Measurements from ENCODE around the gene BAHCC1. TPM values are rescaled to one million over a fixed set of nuclear protein-coding genes. Genes with fewer than 3 reads are reported as not detected.

The BAHCC1 gene
- total RNA-seq, 1 experiment from 2014 or later: 11.6 TPM

- no peak for DNase-seq (ENCODE audit: low spot score)
Measured at GRCh38 chr17:81426393-81427172, 31.3 kb downstream of the BAHCC1 start.

- DNase-seq (ENCODE audit: low spot score): peak; percentile 48
Measured at GRCh38 chr17:81427173-81428120, 32.2 kb downstream of the BAHCC1 start.

- peak; percentile 39 for DNase-seq (ENCODE audit: low spot score)
Measured at GRCh38 chr17:81428121-81428515, 32.9 kb downstream of the BAHCC1 start.

DNA sequence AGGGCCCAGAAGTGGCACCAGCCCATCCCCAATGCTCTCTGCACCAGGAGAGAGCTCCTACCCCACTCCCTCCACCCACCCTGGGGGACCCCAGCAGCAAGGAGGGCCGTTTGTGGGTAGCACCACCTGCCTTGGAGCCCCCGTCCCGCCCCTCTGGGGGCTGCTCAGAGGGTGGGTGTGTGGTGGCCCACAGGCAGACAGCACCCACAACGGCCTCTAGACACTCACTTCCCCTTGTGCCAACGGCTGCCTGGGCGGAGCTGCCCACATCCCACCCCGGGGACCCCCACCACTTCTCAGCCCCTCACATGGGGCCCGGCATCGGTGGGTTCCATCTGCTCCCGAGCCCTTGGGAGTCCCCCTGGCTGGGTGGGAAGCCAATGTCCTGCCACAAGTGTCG lies 33.3 kb downstream of the BAHCC1 start:
- DNase-seq (ENCODE audit: low spot score): no peak

DNA sequence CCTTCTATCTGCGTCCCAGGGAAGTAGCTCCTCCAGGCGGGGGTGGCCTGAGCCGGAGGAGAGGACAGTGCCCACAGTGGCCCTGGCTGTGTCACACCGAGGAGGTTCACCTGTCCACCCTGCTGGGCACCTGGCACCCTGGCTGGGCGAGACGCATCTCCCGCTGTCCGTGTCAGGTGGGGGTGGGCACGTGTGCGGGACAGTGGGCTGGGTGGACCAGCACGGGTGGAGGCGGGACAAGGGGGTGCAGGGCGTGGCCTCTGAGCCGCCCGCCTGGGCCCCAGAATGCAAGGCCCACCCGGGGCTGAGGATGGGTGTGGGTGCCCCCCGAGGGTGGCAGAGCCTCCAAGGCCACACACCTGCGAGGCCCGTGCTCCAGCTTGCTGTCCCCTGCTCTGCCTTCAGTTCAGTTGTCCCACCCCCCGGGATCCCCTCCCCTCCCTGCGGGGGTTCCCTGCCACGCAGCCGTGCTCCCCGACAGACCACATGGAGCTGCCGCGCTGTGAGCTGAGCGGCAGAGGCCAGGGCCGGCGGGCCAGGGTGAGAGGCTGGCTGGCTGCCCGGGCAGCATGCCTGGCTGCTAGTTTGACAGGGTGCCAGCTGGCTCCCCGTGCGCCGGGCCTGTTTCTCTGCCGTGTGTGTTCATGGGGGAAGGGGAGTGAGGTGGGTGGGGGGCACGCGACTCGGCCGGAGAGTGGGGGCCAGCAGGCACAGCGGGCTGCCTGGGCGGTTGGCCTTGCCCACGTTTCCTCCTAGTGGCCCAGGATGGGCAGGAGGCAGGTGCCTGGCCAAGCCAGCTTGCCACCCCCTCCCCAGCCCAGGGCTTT lies 33.9 kb downstream of the BAHCC1 start:
- DNase-seq (ENCODE audit: low spot score): peak; percentile 74

DNA sequence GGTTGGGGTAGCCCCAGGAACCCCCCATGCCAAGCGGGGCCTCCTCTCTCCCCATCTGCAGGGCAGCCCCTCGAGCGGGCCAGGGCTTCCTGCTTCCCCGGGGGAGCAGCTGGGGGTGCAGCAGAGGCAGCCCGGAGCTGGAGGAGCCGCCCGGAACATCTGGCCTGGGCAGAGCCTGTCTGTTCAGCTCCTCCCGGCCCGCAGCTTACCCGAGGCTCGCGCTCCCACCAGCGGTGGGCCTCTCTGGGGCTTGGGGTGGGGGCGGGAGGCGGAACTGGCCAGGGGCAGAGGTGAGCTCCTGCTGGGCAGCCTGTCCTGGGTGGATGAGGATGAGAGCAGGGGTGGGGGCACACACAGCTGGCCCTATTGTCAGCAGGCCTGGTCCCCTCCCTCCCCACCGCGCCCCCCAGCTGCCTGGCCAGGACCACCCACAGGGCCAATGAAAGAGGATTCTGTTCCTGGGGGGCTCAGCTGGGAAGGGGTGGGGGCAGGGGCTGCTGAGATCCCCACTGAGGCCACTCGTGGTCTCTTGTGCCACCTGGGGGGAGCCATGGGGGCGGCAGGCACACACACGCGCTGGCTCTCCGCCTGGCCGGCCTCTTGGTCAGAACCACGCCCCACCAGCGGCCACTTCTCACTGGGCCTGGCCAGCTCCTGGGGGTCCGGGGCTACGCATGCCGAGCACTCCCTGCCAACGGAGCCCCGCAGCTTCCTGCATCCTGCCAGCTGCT lies 34.7 kb downstream of the BAHCC1 start:
- no peak for DNase-seq (ENCODE audit: low spot score)

- no peak for DNase-seq (ENCODE audit: low spot score)
Measured at GRCh38 chr17:81431545-81432482, 36.6 kb downstream of the BAHCC1 start.

DNA sequence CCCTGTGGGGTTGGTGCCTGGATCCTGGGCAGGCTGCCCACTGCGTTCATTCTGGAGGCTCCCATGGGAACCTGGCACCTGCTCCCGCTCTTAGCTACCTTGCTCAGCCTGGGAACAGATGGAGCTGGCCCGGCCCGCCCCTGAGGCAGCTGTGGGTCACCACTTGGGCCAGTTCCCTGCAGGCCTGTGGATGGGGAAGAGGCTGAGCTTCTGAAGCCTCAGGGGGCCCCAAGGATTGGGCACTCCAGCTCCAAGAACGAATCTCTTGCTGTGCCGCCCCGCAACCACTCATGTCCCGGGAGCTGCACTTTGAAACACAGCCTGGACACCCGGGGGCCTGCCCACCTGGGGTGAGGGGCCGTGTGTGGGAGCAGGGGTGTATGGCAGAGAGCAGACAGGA lies 37.7 kb downstream of the BAHCC1 start:
- DNase-seq (ENCODE audit: low spot score): peak; percentile 39

- DNase-seq (ENCODE audit: low spot score): no peak
Measured at GRCh38 chr17:81433656-81434055, 38.4 kb downstream of the BAHCC1 start.

- no peak for DNase-seq (ENCODE audit: low spot score)
Measured at GRCh38 chr17:81434072-81434471, 38.8 kb downstream of the BAHCC1 start.

DNA sequence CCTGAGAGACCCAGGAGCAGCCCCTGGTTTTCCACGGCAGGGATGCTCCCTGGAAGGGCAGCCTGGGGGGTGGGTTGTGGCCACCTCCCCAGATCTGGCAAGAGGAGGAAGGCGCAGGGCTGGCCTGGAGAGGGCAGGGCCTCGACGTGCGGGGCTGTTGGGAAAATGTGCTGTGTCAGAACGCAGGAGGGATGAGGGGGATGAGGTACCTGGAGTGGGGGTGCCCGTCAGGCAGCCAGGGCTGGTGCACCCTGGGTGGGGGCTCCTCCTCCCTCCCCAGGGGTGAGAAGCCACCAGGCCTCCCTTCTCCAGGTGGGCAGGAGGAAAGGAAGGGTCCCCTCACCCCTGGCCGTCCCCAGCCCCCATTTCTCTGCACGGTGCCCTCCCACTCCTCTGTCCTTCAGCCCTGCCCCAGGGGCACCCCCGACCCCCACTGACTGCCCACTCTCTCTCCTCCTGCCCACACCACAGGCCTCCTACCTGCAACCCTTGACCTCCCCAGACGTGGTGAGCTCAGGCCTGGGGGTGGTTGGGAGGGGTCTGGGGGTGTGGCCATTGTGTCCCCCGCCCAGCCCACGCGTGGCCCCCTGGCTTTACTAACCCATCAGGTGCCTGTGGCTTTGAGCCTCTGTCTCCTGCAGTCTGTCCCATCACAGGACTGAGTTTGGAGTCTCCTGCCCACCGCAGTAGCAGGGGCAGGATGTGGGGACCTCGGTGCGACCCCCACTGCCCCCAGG lies 39.6 kb downstream of the BAHCC1 start:
- DNase-seq (ENCODE audit: low spot score): no peak

- no peak for DNase-seq (ENCODE audit: low spot score)
Measured at GRCh38 chr17:81435652-81436293, 40.5 kb downstream of the BAHCC1 start.

- no peak for DNase-seq (ENCODE audit: low spot score)
Measured at GRCh38 chr17:81436294-81436849, 41.1 kb downstream of the BAHCC1 start.

- DNase-seq (ENCODE audit: low spot score): no peak
Measured at GRCh38 chr17:81437191-81437651, 42.0 kb downstream of the BAHCC1 start.

DNA sequence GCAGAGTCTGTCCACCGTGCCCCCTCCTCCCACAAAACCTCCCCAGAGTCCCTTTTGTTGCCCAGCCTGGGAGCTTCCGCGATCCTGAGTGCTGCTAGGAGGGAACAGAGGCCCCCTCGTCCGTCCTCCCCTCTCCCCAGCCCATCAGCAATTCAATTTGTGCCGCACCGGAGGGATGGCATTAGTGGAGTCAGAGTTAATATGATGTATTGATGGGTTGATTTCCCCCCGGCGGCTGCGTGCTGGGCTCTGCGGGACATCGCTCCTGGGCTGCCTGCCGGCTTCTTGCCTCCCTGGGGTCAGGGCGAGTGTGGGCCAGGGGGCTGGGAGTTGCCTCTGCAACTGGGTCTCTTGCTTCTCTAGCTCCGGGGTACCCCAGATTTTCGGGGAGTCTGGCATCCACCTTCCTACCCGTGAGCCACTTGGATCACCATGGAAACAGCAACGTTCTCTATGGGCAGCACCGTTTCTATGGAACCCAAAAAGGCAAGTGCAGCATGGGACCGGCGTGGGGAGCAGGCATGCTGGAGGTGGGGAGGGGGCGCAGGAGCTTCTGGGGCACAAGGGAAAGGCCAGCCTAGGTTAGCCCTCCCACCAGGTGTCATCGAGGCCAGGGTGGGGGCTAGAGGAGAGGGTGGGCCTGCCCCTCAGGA lies 42.9 kb downstream of the BAHCC1 start:
- DNase-seq (ENCODE audit: low spot score): no peak

DNA sequence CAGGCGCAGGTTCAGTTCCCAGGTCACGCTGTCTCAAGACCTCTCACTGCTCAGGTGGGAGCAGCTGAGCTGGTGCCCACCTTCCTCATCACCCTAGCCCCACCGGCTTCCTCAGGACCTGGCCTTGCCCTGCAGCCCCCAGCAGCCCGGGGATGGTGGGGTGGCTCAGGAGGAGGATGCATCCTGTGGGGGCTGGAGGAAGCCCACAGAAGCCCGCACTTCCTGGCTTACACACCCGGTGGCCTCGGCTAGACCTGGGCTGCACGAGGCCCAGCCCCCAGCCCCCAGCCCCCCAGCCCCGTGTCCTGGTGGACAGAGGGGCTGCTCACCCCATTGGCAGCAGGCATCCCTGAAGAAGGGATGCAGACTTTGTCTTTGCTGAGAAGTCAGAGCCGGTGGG lies 43.4 kb downstream of the BAHCC1 start:
- no peak for DNase-seq (ENCODE audit: low spot score)

GRCh38 chr17:81440051-81440471 lies 44.8 kb downstream of the BAHCC1 start:
- DNase-seq (ENCODE audit: low spot score): no peak

Measured in HT-29 (cell line).